ENCODE data around the gene SMIM20. TPM values are rescaled to one million over a fixed set of nuclear protein-coding genes. Genes with fewer than 3 reads are reported as not detected.
A peak's percentile ranks its signal among the peaks of the same experiment; 100 is the strongest.

Gene SMIM20
- total and polyA plus RNA-seq, 8 donors, result 19.4 to 85.3 (median 43.8) TPM; not detected in 1

DNA sequence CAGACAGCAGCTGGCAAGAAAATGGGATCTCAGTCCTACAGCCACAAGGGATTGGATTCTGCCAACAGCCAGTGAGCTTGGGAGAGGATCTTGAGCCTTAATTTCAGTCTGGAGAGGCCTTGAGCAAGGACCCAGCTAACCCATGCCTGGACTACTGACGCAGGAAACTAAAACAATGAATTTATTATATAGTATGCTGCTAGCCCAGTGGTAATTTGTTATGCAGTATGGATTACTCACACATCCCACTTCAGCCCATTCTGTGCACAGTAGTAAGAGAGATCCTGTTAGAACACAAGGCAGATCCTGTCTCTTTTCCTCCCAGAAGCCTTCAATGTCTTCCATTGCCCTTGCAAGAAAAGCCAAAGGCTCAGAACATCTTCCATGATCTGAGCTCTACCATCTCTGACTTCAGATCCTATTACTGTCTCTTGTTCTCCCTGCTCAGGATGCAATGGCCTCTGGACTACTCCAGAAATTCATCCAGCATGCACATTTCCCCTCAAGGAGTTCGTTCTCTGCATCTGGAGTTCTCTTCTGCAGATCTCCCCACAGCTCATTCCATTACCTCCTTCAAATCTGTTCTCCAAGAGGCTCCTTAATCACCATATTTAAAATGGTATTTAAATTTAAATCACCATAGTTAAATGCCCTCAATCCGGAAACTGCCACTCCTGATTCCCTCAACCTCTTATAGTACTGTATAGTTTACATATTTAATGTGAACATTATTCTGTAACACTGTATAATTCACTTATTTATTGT, 27.6 kb downstream of the SMIM20 start:
- Histone ChIP-seq H3K27ac (no peak overlapping the region), H3K27me3 (no peaks in the 10 kb centered on the region), H3K9me3 (no peaks in the 10 kb centered on the region), H3K36me3 (no peaks in the 10 kb centered on the region), H3K4me3 (no peak overlapping the region), H3K4me1 (peaks cover 0 to 6% (median 0%) of the 10 kb centered on the region in 4 donors)
- TF ChIP-seq POLR2AphosphoS5 (IDR thresholded peaks at IDR 0.05) (no peak), POLR2A (IDR thresholded peaks at IDR 0.05) (no peak)
- TF ChIP-seq, protein P1, sequence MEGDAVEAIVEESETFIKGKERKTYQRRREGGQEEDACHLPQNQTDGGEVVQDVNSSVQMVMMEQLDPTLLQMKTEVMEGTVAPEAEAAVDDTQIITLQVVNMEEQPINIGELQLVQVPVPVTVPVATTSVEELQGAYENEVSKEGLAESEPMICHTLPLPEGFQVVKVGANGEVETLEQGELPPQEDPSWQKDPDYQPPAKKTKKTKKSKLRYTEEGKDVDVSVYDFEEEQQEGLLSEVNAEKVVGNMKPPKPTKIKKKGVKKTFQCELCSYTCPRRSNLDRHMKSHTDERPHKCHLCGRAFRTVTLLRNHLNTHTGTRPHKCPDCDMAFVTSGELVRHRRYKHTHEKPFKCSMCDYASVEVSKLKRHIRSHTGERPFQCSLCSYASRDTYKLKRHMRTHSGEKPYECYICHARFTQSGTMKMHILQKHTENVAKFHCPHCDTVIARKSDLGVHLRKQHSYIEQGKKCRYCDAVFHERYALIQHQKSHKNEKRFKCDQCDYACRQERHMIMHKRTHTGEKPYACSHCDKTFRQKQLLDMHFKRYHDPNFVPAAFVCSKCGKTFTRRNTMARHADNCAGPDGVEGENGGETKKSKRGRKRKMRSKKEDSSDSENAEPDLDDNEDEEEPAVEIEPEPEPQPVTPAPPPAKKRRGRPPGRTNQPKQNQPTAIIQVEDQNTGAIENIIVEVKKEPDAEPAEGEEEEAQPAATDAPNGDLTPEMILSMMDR (IDR thresholded peaks at IDR 0.05), result no peak
- no peak for DNase-seq
- 85 to 95% (median 93%) methylated on average over 3 of the region's 3 CpGs for WGBS, 5 donors
- intact Hi-C loops (cut with DNase I; ENCODE audit: low total_unique reads), result no loop called here

DNA sequence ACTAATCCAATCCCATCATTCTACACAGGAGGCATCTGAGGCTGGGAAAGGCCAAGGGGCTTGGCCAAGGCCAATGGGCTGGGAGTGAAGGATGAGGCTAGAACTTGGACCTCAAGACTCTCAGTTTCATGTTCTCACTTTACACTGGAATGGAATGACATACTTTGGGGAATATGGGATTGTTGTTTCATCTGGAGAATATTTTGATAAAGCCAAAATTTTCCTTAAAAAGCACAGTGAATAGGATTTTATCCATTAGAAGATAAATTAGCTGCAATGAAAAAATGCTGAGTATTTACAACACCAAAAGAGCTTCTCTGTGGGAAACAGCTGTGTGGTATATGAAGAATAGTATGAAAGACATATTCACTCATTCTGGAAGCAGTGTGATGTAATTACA, 29.3 kb downstream of the SMIM20 start:
- H3K4me3 ChIP-seq, result no peak overlapping the region
- no peaks in the 10 kb centered on the region for H3K27me3 ChIP-seq
- no peak overlapping the region for H3K27ac ChIP-seq
- H3K36me3 ChIP-seq, result no peaks in the 10 kb centered on the region
- TF ChIP-seq EP300 (IDR thresholded peaks at IDR 0.05), result no peak
- no peak for TF ChIP-seq POLR2A (IDR thresholded peaks at IDR 0.05)
- TF ChIP-seq, protein P1 (IDR thresholded peaks at IDR 0.05), result no peak
- no peak for TF ChIP-seq POLR2AphosphoS5 (IDR thresholded peaks at IDR 0.05)
- intact Hi-C loops (cut with DNase I; ENCODE audit: low total_unique reads), result no loop called here
- DNase-seq, result peak in 1 of 2 donors; percentile 67
- H3K4me1 ChIP-seq, result no peaks in the 10 kb centered on the region
- no peaks in the 10 kb centered on the region for H3K9me3 ChIP-seq

DNA sequence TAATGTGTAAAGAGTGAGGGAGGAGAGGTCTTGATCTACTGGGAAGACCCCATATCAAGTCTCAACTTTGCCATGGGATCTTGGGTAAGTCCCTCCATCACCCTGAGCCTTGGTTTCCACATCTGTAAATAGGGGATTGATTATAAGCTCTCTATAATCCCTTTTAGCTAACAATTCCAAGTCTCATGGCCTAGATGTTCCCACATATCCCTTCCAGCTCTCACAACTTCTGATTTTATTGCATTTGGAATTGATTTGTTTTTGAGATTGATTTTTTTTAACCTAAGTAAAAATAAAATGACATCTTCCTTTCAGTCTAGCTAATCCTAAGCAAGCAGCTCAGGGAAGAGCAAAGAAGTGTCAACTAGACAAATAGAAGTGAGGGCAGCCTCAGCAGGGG, 29.8 kb downstream of the SMIM20 start:
- intact Hi-C loops (cut with DNase I; ENCODE audit: low total_unique reads), result no loop called here
- TF ChIP-seq POLR2A (IDR thresholded peaks at IDR 0.05), result no peak
- TF ChIP-seq, protein P1 (IDR thresholded peaks at IDR 0.05), result no peak
- no peak for TF ChIP-seq POLR2AphosphoS5 (IDR thresholded peaks at IDR 0.05)
- no peak for TF ChIP-seq EP300 (IDR thresholded peaks at IDR 0.05)
- H3K27ac ChIP-seq, result no peak overlapping the region
- no peaks in the 10 kb centered on the region for H3K36me3 ChIP-seq
- no peaks in the 10 kb centered on the region for H3K4me1 ChIP-seq
- H3K27me3 ChIP-seq, result no peaks in the 10 kb centered on the region
- H3K9me3 ChIP-seq, result no peaks in the 10 kb centered on the region
- H3K4me3 ChIP-seq, result no peak overlapping the region
- no peak for DNase-seq

DNA sequence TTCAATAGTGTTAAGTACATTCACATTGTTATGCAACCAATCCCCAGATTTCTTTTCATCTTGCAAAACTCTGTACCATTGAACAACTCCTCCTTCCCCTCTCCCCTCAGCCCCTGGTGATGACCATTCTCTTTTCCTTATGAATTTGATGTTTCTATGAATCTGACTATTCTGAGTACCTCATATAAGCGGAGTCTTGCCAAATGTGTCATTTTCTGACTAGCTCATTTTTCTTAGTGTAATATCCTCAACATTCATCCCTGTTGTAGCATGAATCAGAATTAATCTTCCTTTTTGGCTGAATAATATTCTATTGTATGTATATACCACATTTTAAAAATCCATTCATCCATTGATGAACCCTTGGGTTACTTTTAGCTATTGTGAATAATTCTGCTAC, 34.0 kb downstream of the SMIM20 start:
- DNase-seq, result no peak
- intact Hi-C loops (cut with DNase I; ENCODE audit: low total_unique reads), result no loop called here
- H3K9me3 ChIP-seq, result no peaks in the 10 kb centered on the region
- H3K4me1 ChIP-seq, result peaks cover 0 to 4% (median 0%) of the 10 kb centered on the region in 4 donors
- TF ChIP-seq POLR2AphosphoS5 (IDR thresholded peaks at IDR 0.05), result no peak
- TF ChIP-seq POLR2A (IDR thresholded peaks at IDR 0.05), result no peak
- TF ChIP-seq, protein P1 (IDR thresholded peaks at IDR 0.05), result no peak
- no peak for TF ChIP-seq EP300 (IDR thresholded peaks at IDR 0.05)
- H3K27ac ChIP-seq, result no peak overlapping the region
- H3K27me3 ChIP-seq, result peaks cover 0 to 19% (median 0%) of the 10 kb centered on the region in 3 donors
- WGBS, 5 donors, result 91 to 100% (median 98%) methylated on average over 1 of the region's 1 CpG
- H3K4me3 ChIP-seq, result no peak overlapping the region
- no peaks in the 10 kb centered on the region for H3K36me3 ChIP-seq

Measured in stomach (tissue), 9 donors.